Neuronal stem cell (in vitro differentiated cells): ENCODE data around the gene PLCL1.

Experiments used
- DNase-seq: peaks from one replicate; pipeline ENCODE4 v3.0.0-alpha.2; 2013; ENCODE audit warnings: low spot score
- H2AFZ ChIP-seq: one replicate; pipeline ENCODE4 v1.6.1; 2013; ENCODE audit warnings: mild to moderate bottlenecking, low read length, inconsistent platforms
- H2AK5ac ChIP-seq: 2 replicates; pipeline ENCODE4 v1.6.1; 2013; ENCODE audit warnings: low read depth, mild to moderate bottlenecking, inconsistent platforms, low read length, moderate library complexity, mixed read lengths
- H2BK120ac ChIP-seq: 2 replicates; pipeline ENCODE4 v1.6.1; 2013; ENCODE audit warnings: low read depth, mild to moderate bottlenecking, inconsistent platforms, low read length, moderate library complexity, mixed read lengths
- H2BK12ac ChIP-seq: one replicate; pipeline ENCODE4 v1.6.1; 2013; ENCODE audit warnings: low read length, inconsistent platforms
- H2BK15ac ChIP-seq: 2 replicates; pipeline ENCODE4 v1.6.1; 2013; ENCODE audit warnings: mild to moderate bottlenecking, low read length, inconsistent platforms, mixed read lengths
- H2BK5ac ChIP-seq: one replicate; pipeline ENCODE4 v1.6.1; 2013; ENCODE audit warnings: inconsistent platforms, mild to moderate bottlenecking, low read length, moderate library complexity
- H3K14ac ChIP-seq: one replicate; pipeline ENCODE4 v1.6.1; 2013; ENCODE audit warnings: low read length, inconsistent platforms
- H3K18ac ChIP-seq: 2 replicates; pipeline ENCODE4 v1.6.1; 2013; ENCODE audit warnings: low read length, inconsistent platforms
- H3K23ac ChIP-seq: 2 replicates; pipeline ENCODE4 v1.6.1; 2013; ENCODE audit warnings: low read depth, mild to moderate bottlenecking, mixed read lengths, low read length, inconsistent platforms; ENCODE audit not compliant: poor library complexity
- H3K27ac ChIP-seq: replicated peaks from 3 replicates; pipeline ENCODE4 v1.5.1; 2013; ENCODE audit warnings: low read length, inconsistent platforms
- H3K27me3 ChIP-seq, 3 experiments: 2 replicates each; pipeline ENCODE4 v1.6.1; 2013; ENCODE audit warnings: low read length in 3 of 3, mild to moderate bottlenecking in 2 of 3, inconsistent platforms in 1 of 3, low read depth in 1 of 3, mixed read lengths in 1 of 3, moderate library complexity in 1 of 3; ENCODE audit not compliant: control insufficient read depth in 3 of 3, insufficient read depth in 3 of 3
- H3K36me3 ChIP-seq, 2 donors: replicated peaks in 1 of 2; 2 replicates each; pipeline ENCODE4 v1.6.1; 2013; ENCODE audit warnings: low read length in 2 of 2; ENCODE audit not compliant: control insufficient read depth in 2 of 2, insufficient read depth in 2 of 2
- H3K4ac ChIP-seq: 2 replicates; pipeline ENCODE4 v1.6.1; 2013; ENCODE audit warnings: inconsistent platforms, mild to moderate bottlenecking, low read length, moderate library complexity
- H3K4me1 ChIP-seq, 2 donors: 1 replicate in 1 of 2; 2 replicates in 1 of 2; pipeline ENCODE4 v1.6.1; 2013; ENCODE audit warnings: low read length in 2 of 2, low read depth in 1 of 2; ENCODE audit not compliant: control insufficient read depth in 2 of 2, insufficient read depth in 1 of 2
- H3K4me2 ChIP-seq: one replicate; pipeline ENCODE4 v1.6.1; 2013; ENCODE audit warnings: mild to moderate bottlenecking, low read length, inconsistent platforms; ENCODE audit not compliant: insufficient read depth, poor library complexity, severe bottlenecking
- H3K4me3 ChIP-seq, 2 donors: 2 replicates each; pipeline ENCODE4 v1.5.1; 2013; ENCODE audit warnings: low read length in 2 of 2, mild to moderate bottlenecking in 2 of 2, inconsistent platforms in 1 of 2, moderate library complexity in 1 of 2
- H3K79me1 ChIP-seq: one replicate; pipeline ENCODE4 v1.6.1; 2013; ENCODE audit warnings: low read depth, mild to moderate bottlenecking, inconsistent platforms, low read length, moderate library complexity
- H3K9ac ChIP-seq: one replicate; pipeline ENCODE4 v1.6.1; 2013; ENCODE audit warnings: mild to moderate bottlenecking, low read depth, low read length, inconsistent platforms; ENCODE audit not compliant: poor library complexity
- H3K9me3 ChIP-seq, 2 donors: replicated peaks in 1 of 2; 2 replicates each; pipeline versions ENCODE3 to v1.6.1; 2013; ENCODE audit warnings: low read length in 2 of 2, mild to moderate bottlenecking in 2 of 2, inconsistent platforms in 1 of 2, low read depth in 1 of 2, mixed read lengths in 1 of 2, moderate library complexity in 1 of 2; ENCODE audit not compliant: control insufficient read depth in 2 of 2, insufficient read depth in 1 of 2
- H4K8ac ChIP-seq: one replicate; pipeline ENCODE4 v1.6.1; 2013; ENCODE audit warnings: low read depth, mild to moderate bottlenecking, inconsistent platforms, low read length, moderate library complexity
- H4K91ac ChIP-seq: one replicate; pipeline ENCODE4 v1.6.1; 2013; ENCODE audit warnings: low read length, low read depth, mild to moderate bottlenecking, inconsistent platforms; ENCODE audit not compliant: poor library complexity
- WGBS, 2 donors: extraction: QIAGEN DNeasy Blood & Tissue Kit; methylation state at CpG; one replicate each; pipeline ENCODE4 v1.1.7; 2013; ENCODE audit warnings: missing lambda C conversion rate in 2 of 2, mixed read lengths in 1 of 2; ENCODE audit not compliant: insufficient read length in 2 of 2, insufficient replicate concordance in 1 of 2; ENCODE audit errors: extremely low coverage in 2 of 2; 5-methylcytosine and 5-hydroxymethylcytosine counted together

The PLCL1 gene

GRCh38 chr2:198135481-198135934 lies 331.1 kb downstream of the PLCL1 start:
- H3K79me1 ChIP-seq, result no peaks in the 10 kb centered on the region
- no peak overlapping the region for H3K14ac ChIP-seq
- no CpG with 5 or more reads among the region's 2 CpGs for WGBS, 2 donors
- no peak overlapping the region for H2BK12ac ChIP-seq
- H4K91ac ChIP-seq, result no peak overlapping the region
- H2BK5ac ChIP-seq, result no peak overlapping the region
- no peak overlapping the region for H3K23ac ChIP-seq
- no peak overlapping the region for H3K4me2 ChIP-seq
- H3K36me3 ChIP-seq, result no peaks in the 10 kb centered on the region
- H4K8ac ChIP-seq, result no peak overlapping the region
- H3K18ac ChIP-seq, result no peak overlapping the region
- H3K9me3 ChIP-seq, result no peaks in the 10 kb centered on the region
- H3K4ac ChIP-seq, result no peak overlapping the region
- H2AK5ac ChIP-seq, result no peak overlapping the region
- no peak overlapping the region for H2BK120ac ChIP-seq
- no peak overlapping the region for H3K27ac ChIP-seq
- no peak overlapping the region for H2BK15ac ChIP-seq
- H2AFZ ChIP-seq, result no peak overlapping the region
- no peak overlapping the region for H3K4me3 ChIP-seq
- no peak overlapping the region for H3K9ac ChIP-seq
- H3K4me1 ChIP-seq, result no peaks in the 10 kb centered on the region
- no peak for DNase-seq
- no peaks in the 10 kb centered on the region for H3K27me3 ChIP-seq

- no peak overlapping the region for H2AFZ ChIP-seq
- no peak overlapping the region for H2BK120ac ChIP-seq
- H3K9me3 ChIP-seq, result no peaks in the 10 kb centered on the region
- H3K27ac ChIP-seq, result no peak overlapping the region
- no peak overlapping the region for H3K4me3 ChIP-seq
- H3K4me2 ChIP-seq, result no peak overlapping the region
- no peak overlapping the region for H3K14ac ChIP-seq
- no peak for DNase-seq
- no peaks in the 10 kb centered on the region for H3K79me1 ChIP-seq
- no peaks in the 10 kb centered on the region for H3K36me3 ChIP-seq
- no peak overlapping the region for H2AK5ac ChIP-seq
- H2BK15ac ChIP-seq, result no peak overlapping the region
- WGBS, 2 donors, result no CpG with 5 or more reads among the region's 2 CpGs
- no peaks in the 10 kb centered on the region for H3K4me1 ChIP-seq
- H3K27me3 ChIP-seq, result no peaks in the 10 kb centered on the region
- no peak overlapping the region for H3K23ac ChIP-seq
- no peak overlapping the region for H3K9ac ChIP-seq
- no peak overlapping the region for H3K4ac ChIP-seq
- no peak overlapping the region for H4K91ac ChIP-seq
- H3K18ac ChIP-seq, result no peak overlapping the region
- no peak overlapping the region for H2BK5ac ChIP-seq
- H4K8ac ChIP-seq, result no peak overlapping the region
- no peak overlapping the region for H2BK12ac ChIP-seq
These were observed 331.7 kb downstream of the PLCL1 start for GRCh38 chr2:198136142-198136541.

DNA sequence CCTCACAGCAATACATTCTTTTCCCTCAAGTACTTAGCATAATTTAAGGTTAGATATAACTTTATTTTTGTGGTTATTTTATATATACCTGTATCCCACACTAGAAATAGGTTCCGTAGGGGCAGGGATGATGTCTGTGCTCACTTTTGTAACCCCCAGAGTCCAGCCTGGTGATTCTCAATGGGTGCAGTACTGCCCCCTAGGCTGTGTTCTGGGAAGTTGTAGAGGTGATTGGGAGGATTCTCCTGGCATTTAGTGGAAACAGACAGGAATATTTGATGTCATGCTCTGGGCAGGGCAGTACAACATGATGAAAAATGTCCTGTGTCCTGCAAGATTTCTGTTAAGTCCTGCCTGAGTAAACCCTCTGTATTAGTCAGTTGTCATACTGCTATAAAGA lies 333.3 kb downstream of the PLCL1 start:
- Histone ChIP-seq H3K4me2 (no peak overlapping the region), H3K4me1 (no peaks in the 10 kb centered on the region), H3K4me3 (no peak overlapping the region), H3K18ac (no peak overlapping the region), H3K9me3 (no peaks in the 10 kb centered on the region), H2AK5ac (no peak overlapping the region), H3K27ac (no peak overlapping the region), H3K23ac (no peak overlapping the region), H2BK120ac (no peak overlapping the region), H2BK12ac (no peak overlapping the region), H4K91ac (no peak overlapping the region), H3K79me1 (no peaks in the 10 kb centered on the region), H3K36me3 (no peaks in the 10 kb centered on the region), H3K27me3 (no peaks in the 10 kb centered on the region), H3K4ac (no peak overlapping the region), H2AFZ (no peak overlapping the region), H3K14ac (no peak overlapping the region), H2BK15ac (no peak overlapping the region), H3K9ac (no peak overlapping the region), H4K8ac (no peak overlapping the region), H2BK5ac (no peak overlapping the region)
- no CpG with 5 or more reads among the region's 1 CpG for WGBS, 2 donors
- no peak for DNase-seq

DNA sequence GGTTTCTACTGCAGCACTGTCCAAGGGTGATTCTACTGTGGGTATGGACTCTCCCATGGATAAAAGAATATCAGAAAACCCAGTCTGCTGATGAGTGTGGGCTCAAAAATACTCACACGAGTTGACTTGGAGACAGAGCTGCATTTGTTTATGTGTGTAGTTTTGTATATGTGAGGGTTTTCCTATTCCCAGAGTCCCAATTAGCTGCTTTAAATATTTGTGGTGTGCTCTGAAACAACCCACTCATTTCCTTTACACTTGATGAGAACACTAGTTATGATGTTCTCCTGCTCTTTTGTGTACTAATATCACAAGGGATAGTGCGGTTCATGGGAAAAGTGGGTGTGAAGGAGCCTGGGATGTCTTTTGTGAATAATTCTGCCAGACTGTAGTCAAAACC lies 337.3 kb downstream of the PLCL1 start:
- no peaks in the 10 kb centered on the region for H3K4me1 ChIP-seq
- H4K8ac ChIP-seq, result no peak overlapping the region
- no peak overlapping the region for H3K14ac ChIP-seq
- no peak overlapping the region for H3K4ac ChIP-seq
- H2BK5ac ChIP-seq, result no peak overlapping the region
- no peaks in the 10 kb centered on the region for H3K79me1 ChIP-seq
- H3K9ac ChIP-seq, result no peak overlapping the region
- H3K4me2 ChIP-seq, result no peak overlapping the region
- no peak overlapping the region for H2BK120ac ChIP-seq
- H3K9me3 ChIP-seq, result no peaks in the 10 kb centered on the region
- no peak for DNase-seq
- H3K18ac ChIP-seq, result no peak overlapping the region
- no peak overlapping the region for H3K4me3 ChIP-seq
- no peak overlapping the region for H3K27ac ChIP-seq
- H3K36me3 ChIP-seq, result no peaks in the 10 kb centered on the region
- H3K23ac ChIP-seq, result no peak overlapping the region
- no peak overlapping the region for H2AK5ac ChIP-seq
- no peak overlapping the region for H4K91ac ChIP-seq
- no peak overlapping the region for H2AFZ ChIP-seq
- H3K27me3 ChIP-seq, result no peaks in the 10 kb centered on the region
- H2BK12ac ChIP-seq, result no peak overlapping the region
- WGBS, 2 donors, result no CpG with 5 or more reads among the region's 2 CpGs
- no peak overlapping the region for H2BK15ac ChIP-seq
